Esophagus squamous epithelium (tissue), 5 donors: Measurements from ENCODE around the gene OR5L2. TPM values are rescaled to one million over a fixed set of nuclear protein-coding genes. Genes with fewer than 3 reads are reported as not detected.

ENCODE experiments used
- DNase-seq: peaks from one replicate; lab custom pipeline; 2025; lab: John Stamatoyannopoulos, UW
- H3K27ac ChIP-seq, 4 donors: fragments of 200-600 bp; sonication (generic); one replicate each; pipeline ENCODE4 v1.5.1; 2016 to 2019; ENCODE audit warnings: mild to moderate bottlenecking in 1 of 4
- H3K27me3 ChIP-seq, 4 donors: fragments of 200-600 bp; sonication (generic); 1 replicate in 3 of 4; 2 replicates in 1 of 4; pipeline versions ENCODE4 v1.5.1 to v1.6.0; 2017 to 2021; ENCODE audit warnings: antibody characterized with exemption in 1 of 4
- H3K36me3 ChIP-seq, 3 donors: fragments of 200-600 bp; sonication (generic); one replicate each; pipeline ENCODE4 v1.5.1; 2016 to 2019
- H3K4me1 ChIP-seq, 3 donors: fragments of 200-600 bp; sonication (generic); one replicate each; pipeline ENCODE4 v1.5.1; 2017 to 2019
- H3K4me3 ChIP-seq, 4 donors: fragments of 200-600 bp; sonication (generic); 1 replicate in 3 of 4; 2 replicates in 1 of 4; pipeline ENCODE4 v1.5.1; 2016 to 2019; ENCODE audit warnings: mild to moderate bottlenecking in 2 of 4, moderate library complexity in 1 of 4
- H3K9me3 ChIP-seq, 3 donors: fragments of 200-600 bp; sonication (generic); one replicate each; pipeline ENCODE4 v1.5.1; 2016 to 2019
- POLR2A ChIP-seq, 4 donors: fragments of 450-650 bp; IDR thresholded peaks; one replicate each; pipeline ENCODE4 v1.6.1; 2017; ENCODE audit warnings: antibody characterized with exemption in 4 of 4, mild to moderate bottlenecking in 4 of 4, moderate library complexity in 3 of 4
- WGBS, 2 donors: methylation state at CpG; one replicate each; pipeline ENCODE4 v1.1.5; 2018; 5-methylcytosine and 5-hydroxymethylcytosine counted together
- intact Hi-C: fragments of 100-400 bp; cut with DNase I; formaldehyde crosslinking; loops from one replicate; pipeline ENCODE4 v1.15.0; 2022
- total RNA-seq, 4 donors: library from RNA; depleted of rRNA; stranded (reverse); fragments of >200 nt; gene quantifications; one replicate each; pipeline ENCODE4 v1.1.0, GENCODE V29; 2016
- TF ChIP-seq, protein P1 (sequence below), 6 experiments: fragments of 450-650 bp in 4 of 6; fragments of 200-600 bp in 2 of 6; sonication (generic) in 2 of 6; IDR thresholded peaks; one replicate each; pipeline ENCODE4 v1.5.1; 2016 to 2019; ENCODE audit warnings: antibody characterized with exemption in 6 of 6, mild to moderate bottlenecking in 4 of 6, moderate library complexity in 4 of 6
- donor health status: DM: yes; HTN: yes; CAD: no.

The OR5L2 gene
- total RNA-seq, result not detected

DNA sequence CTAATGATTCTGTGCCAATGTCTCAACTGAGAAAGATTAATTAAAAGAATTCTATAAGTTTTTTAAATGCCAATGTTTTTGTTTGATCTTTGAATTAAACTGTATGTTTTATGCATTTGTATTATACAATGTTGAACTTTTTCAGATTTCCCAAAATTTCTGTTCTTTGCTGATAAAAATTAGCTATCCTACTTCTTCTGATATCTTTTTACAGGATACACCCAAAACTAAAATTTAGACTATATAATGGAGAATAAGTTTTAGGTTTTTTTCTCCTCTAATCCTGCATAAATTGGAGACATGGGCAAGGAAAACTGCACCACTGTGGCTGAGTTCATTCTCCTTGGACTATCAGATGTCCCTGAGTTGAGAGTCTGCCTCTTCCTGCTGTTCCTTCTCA, at the start of gene OR5L2:
TSS of gene OR5L2 (plus strand) at position 301 of the 400 bp plus-strand sequence. CDS start at position 301, 0 bp downstream.
- Histone ChIP-seq H3K27me3 (no peaks in the 10 kb centered on the region), H3K9me3 (no peaks in the 10 kb centered on the region), H3K36me3 (no peaks in the 10 kb centered on the region), H3K4me3 (no peak within 1 kb of the TSS), H3K27ac (no peak within 1 kb of the TSS), H3K4me1 (no peaks in the 10 kb centered on the region)
- no peak for DNase-seq
- intact Hi-C loops, result no loop called here
- TF ChIP-seq, protein P1, sequence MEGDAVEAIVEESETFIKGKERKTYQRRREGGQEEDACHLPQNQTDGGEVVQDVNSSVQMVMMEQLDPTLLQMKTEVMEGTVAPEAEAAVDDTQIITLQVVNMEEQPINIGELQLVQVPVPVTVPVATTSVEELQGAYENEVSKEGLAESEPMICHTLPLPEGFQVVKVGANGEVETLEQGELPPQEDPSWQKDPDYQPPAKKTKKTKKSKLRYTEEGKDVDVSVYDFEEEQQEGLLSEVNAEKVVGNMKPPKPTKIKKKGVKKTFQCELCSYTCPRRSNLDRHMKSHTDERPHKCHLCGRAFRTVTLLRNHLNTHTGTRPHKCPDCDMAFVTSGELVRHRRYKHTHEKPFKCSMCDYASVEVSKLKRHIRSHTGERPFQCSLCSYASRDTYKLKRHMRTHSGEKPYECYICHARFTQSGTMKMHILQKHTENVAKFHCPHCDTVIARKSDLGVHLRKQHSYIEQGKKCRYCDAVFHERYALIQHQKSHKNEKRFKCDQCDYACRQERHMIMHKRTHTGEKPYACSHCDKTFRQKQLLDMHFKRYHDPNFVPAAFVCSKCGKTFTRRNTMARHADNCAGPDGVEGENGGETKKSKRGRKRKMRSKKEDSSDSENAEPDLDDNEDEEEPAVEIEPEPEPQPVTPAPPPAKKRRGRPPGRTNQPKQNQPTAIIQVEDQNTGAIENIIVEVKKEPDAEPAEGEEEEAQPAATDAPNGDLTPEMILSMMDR (IDR thresholded peaks at IDR 0.05), result no peak
- no peak for TF ChIP-seq POLR2A (IDR thresholded peaks at IDR 0.05)

DNA sequence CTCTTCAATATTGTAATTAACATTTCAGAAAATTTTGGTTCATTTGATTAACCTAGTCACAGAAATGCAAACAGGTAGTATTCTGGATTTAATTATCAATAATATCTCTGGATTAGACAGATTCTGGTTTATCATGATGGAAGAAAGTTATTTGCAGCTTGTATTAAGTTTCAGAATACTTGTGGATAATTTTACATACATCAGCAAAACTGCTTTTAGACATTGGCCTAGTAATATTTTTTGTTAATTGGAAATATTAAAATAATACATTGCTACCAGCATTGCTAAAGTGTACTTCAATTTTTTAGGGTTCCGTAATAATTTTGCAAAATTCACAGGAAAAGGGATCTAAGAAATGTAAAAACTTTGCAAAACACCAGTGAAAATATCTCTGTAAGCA, 35.4 kb upstream of the OR5L2 start:
- H3K36me3 ChIP-seq, result no peaks in the 10 kb centered on the region
- peaks cover 0 to 4% (median 0%) of the 10 kb centered on the region in 3 donors for H3K9me3 ChIP-seq
- TF ChIP-seq POLR2A (IDR thresholded peaks at IDR 0.05), result no peak
- TF ChIP-seq, protein P1 (IDR thresholded peaks at IDR 0.05), result no peak
- intact Hi-C loops, result no loop called here
- H3K4me1 ChIP-seq, result no peaks in the 10 kb centered on the region
- WGBS, 2 donors, result 79 to 83% methylated on average over 1 of the region's 1 CpG
- H3K4me3 ChIP-seq, result no peak overlapping the region
- no peak for DNase-seq
- H3K27ac ChIP-seq, result no peak overlapping the region
- H3K27me3 ChIP-seq, result no peaks in the 10 kb centered on the region

DNA sequence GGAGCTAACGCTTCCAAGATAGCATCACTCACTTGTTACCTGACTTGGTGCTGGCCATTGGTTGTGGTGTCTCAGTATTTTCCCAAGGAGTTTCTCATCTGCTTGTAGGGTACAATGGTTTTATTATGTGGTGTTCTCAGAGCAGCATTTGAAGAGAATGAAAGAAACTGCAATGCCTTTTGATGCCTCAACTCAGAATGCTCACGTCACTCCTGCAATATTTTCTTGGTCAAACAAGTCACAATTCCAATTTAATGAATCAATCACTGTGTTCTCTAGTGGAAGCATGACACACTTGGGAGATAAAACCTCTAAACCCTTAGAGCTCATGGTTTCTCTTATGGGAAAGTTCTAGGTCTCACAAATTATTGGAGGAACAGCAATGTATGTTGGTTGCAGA, 33.7 kb upstream of the OR5L2 start:
- Histone ChIP-seq H3K4me1 (no peaks in the 10 kb centered on the region), H3K4me3 (no peak overlapping the region), H3K36me3 (no peaks in the 10 kb centered on the region), H3K9me3 (peaks cover 0 to 4% (median 0%) of the 10 kb centered on the region in 3 donors), H3K27me3 (no peaks in the 10 kb centered on the region), H3K27ac (no peak overlapping the region)
- TF ChIP-seq, protein P1 (IDR thresholded peaks at IDR 0.05), result no peak
- intact Hi-C loops, result no loop called here
- DNase-seq, result no peak
- whole genome bisulfite sequencing, 2 donors, result 42 to 50% methylated on average over 2 of the region's 2 CpGs

DNA sequence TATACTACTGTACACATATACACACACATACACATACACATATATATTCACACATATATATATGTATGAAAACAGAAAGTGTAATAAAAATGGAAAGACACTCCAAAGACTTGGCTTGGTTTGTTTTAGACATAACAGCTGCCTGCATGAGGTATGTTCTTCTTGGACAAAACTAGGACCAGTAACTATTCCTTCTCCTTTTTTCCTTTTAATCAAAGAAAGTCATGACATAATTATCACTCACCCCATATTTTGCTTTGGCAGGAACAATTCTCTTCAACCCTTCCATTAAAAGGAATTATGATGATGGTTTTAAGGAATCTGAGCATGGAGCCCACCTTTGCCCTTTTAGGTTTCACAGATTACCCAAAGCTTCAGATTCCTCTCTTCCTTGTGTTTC, 31.8 kb upstream of the OR5L2 start, which contains the start of gene OR5D14:
TSS of gene OR5D14 (plus strand) at position 301 of the 400 bp plus-strand sequence. CDS start at position 301, 0 bp downstream.
- Histone ChIP-seq H3K9me3 (peaks cover 0 to 4% (median 0%) of the 10 kb centered on the region in 3 donors), H3K27me3 (no peaks in the 10 kb centered on the region), H3K4me3 (no peak within 1 kb of the TSS), H3K27ac (no peak within 1 kb of the TSS), H3K4me1 (no peaks in the 10 kb centered on the region), H3K36me3 (no peaks in the 10 kb centered on the region)
- DNase-seq, result no peak
- TF ChIP-seq POLR2A (IDR thresholded peaks at IDR 0.05), result no peak
- TF ChIP-seq, protein P1 (IDR thresholded peaks at IDR 0.05), result no peak
- intact Hi-C loops, result no loop called here

DNA sequence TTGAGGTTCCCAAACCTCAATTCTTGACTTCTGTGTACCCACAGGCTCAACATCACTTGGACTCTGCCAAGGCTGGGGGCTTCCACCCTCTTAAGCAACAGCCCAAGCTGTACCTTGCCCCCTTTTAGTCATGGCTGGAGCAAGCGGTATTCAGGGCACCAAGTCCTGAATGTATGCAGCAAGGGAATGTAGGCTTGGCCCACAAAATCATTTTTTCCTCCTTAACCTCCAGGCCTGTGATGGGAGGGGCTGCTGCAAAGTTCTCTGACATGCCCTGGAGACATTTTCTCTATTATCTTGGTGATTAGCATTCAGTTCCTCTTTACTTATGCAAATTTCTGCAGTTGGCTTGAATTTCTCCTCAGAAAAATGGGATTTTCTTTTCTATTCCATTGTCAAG, 20.8 kb upstream of the OR5L2 start:
- peaks cover 0 to 22% (median 0%) of the 10 kb centered on the region in 3 donors for H3K9me3 ChIP-seq
- H3K27me3 ChIP-seq, result no peaks in the 10 kb centered on the region
- H3K4me1 ChIP-seq, result no peaks in the 10 kb centered on the region
- DNase-seq, result no peak
- no peak overlapping the region for H3K27ac ChIP-seq
- TF ChIP-seq, protein P1 (IDR thresholded peaks at IDR 0.05), result no peak
- TF ChIP-seq POLR2A (IDR thresholded peaks at IDR 0.05), result no peak
- no peak overlapping the region for H3K4me3 ChIP-seq
- no peaks in the 10 kb centered on the region for H3K36me3 ChIP-seq
- intact Hi-C loops, result no loop called here
- 89 to 100% methylated on average over 1 of the region's 1 CpG for WGBS, 2 donors
